GM21526 (cell line): Measurements from ENCODE around the gene TNFRSF8.

Source experiments
- ATAC-seq: cut with Tn5 transposase; IDR thresholded peaks from one replicate; pipeline ENCODE4 v1.9.1; 2021; ENCODE audit warnings: moderate library complexity; ENCODE audit not compliant: unreplicated experiment, low FRiP score

TNFRSF8 gene

GRCh38 chr1:12183095-12183794 lies 120.1 kb downstream of the TNFRSF8 start:
- no peak for ATAC-seq

GRCh38 chr1:12184008-12184681 lies 121.0 kb downstream of the TNFRSF8 start:
- no peak for ATAC-seq

GRCh38 chr1:12185036-12185917 lies 122.2 kb downstream of the TNFRSF8 start:
- no peak for ATAC-seq

- ATAC-seq: no peak
Measured at GRCh38 chr1:12185918-12186678, 123.0 kb downstream of the TNFRSF8 start.

- ATAC-seq: no peak
Measured at GRCh38 chr1:12186679-12186985, 123.5 kb downstream of the TNFRSF8 start.

- ATAC-seq: no peak
Measured at GRCh38 chr1:12188115-12188514, 125.0 kb downstream of the TNFRSF8 start.

- no peak for ATAC-seq
Measured at GRCh38 chr1:12188657-12189327, 125.7 kb downstream of the TNFRSF8 start.

GRCh38 chr1:12189328-12189682 lies 126.2 kb downstream of the TNFRSF8 start:
- ATAC-seq: no peak

- no peak for ATAC-seq
Measured at GRCh38 chr1:12191242-12192032, 128.3 kb downstream of the TNFRSF8 start.
